Measurements from ENCODE around the gene RGL1.

The RGL1 gene

DNA sequence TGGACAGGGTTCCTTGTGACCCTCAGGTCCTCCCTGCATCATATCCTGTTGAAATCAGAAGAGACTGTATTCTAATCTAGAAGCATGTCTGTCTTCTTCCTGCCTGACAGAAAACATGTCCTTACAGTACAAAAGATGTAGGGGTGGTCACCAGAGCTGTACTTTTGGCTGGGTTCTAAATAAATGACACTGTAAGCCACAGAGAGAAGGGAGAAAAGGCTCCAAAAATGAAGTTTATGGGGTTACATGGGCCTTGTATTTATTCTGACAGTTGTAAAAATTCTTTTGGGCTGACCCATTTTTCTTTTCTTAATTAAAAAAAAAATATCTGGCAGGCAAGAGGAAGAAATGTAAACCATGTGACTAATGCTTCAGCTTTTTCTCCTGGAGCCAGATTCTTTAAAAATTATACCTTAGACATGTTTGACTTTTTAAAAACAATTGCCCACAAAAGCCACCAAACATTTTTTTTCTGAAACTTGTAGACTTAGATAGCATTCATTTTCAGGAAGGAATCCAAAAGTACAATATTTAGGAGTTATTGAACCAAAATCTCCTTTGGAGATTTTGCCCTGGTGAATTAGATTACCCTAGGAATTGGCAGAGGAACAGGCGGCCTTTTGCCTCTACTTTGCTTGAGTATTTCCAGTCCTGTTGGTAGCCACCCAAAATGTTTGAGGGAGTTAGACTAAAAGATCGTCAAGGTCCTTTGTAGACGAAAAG lies 17.1 kb downstream of the RGL1 start (continued):
- TF ChIP-seq ZNF274 (IDR thresholded peaks at IDR 0.05; ENCODE audit: low read length) (no peak), ZNF274 (tag by site-specific recombination; IDR thresholded peaks at IDR 0.05; ENCODE audit: borderline replicate concordance) (no peak), ZFP69B (tag by site-specific recombination; IDR thresholded peaks at IDR 0.05) (no peak), ZNF10 (tag by site-specific recombination; IDR thresholded peaks at IDR 0.05) (no peak)

GRCh38 chr1:183824291-183824690 lies 19.4 kb downstream of the RGL1 start:
- H3K4me3 ChIP-seq (ENCODE audit: low read depth, low read length): no peak overlapping the region
- no peak overlapping the region for H3K27ac ChIP-seq (ENCODE audit: extremely low read depth, low read depth, low read length)
- ChIA-PET POLR2A (no interaction called here), CTCF (interaction anchor here (1.2 kb wide), 1 partner anchor 139 kb away, joined by 3 read pairs; no protein-coding TSS in a partner anchor)
- no peaks in the 10 kb centered on the region for H3K36me3 ChIP-seq (ENCODE audit: control insufficient read depth in 2 of 2, insufficient read depth in 1 of 2, low read length in 2 of 2)
- no peaks in the 10 kb centered on the region for H3K4me1 ChIP-seq (ENCODE audit: control insufficient read depth, insufficient read depth, low read length)
- TF ChIP-seq ZFHX2 (tag by site-specific recombination; conservative IDR thresholded peaks at IDR 0.05): no peak
- H3K9me3 ChIP-seq (ENCODE audit: control insufficient read depth, insufficient read depth, low read depth, low read length): no peaks in the 10 kb centered on the region

- TF ChIP-seq ZNF132 (tag by site-specific recombination; IDR thresholded peaks at IDR 0.05; ENCODE audit: borderline replicate concordance): no peak
- no peak for TF ChIP-seq ZNF354C (tag by site-specific recombination; IDR thresholded peaks at IDR 0.05; ENCODE audit: borderline replicate concordance, low read depth)
- no peak for TF ChIP-seq ZNF239 (tag by site-specific recombination; IDR thresholded peaks at IDR 0.05)
- TF ChIP-seq ZNF530 (tag by site-specific recombination; IDR thresholded peaks at IDR 0.05; ENCODE audit: low read depth): no peak
- TF ChIP-seq ZNF488 (tag by site-specific recombination; IDR thresholded peaks at IDR 0.05): no peak
- TF ChIP-seq, protein P1, sequence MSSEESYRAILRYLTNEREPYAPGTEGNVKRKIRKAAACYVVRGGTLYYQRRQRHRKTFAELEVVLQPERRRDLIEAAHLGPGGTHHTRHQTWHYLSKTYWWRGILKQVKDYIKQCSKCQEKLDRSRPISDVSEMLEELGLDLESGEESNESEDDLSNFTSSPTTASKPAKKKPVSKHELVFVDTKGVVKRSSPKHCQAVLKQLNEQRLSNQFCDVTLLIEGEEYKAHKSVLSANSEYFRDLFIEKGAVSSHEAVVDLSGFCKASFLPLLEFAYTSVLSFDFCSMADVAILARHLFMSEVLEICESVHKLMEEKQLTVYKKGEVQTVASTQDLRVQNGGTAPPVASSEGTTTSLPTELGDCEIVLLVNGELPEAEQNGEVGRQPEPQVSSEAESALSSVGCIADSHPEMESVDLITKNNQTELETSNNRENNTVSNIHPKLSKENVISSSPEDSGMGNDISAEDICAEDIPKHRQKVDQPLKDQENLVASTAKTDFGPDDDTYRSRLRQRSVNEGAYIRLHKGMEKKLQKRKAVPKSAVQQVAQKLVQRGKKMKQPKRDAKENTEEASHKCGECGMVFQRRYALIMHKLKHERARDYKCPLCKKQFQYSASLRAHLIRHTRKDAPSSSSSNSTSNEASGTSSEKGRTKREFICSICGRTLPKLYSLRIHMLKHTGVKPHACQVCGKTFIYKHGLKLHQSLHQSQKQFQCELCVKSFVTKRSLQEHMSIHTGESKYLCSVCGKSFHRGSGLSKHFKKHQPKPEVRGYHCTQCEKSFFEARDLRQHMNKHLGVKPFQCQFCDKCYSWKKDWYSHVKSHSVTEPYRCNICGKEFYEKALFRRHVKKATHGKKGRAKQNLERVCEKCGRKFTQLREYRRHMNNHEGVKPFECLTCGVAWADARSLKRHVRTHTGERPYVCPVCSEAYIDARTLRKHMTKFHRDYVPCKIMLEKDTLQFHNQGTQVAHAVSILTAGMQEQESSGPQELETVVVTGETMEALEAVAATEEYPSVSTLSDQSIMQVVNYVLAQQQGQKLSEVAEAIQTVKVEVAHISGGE (tag by site-specific recombination; conservative IDR thresholded peaks at IDR 0.05; ENCODE audit: low read depth): no peak
- TF ChIP-seq, protein P2, sequence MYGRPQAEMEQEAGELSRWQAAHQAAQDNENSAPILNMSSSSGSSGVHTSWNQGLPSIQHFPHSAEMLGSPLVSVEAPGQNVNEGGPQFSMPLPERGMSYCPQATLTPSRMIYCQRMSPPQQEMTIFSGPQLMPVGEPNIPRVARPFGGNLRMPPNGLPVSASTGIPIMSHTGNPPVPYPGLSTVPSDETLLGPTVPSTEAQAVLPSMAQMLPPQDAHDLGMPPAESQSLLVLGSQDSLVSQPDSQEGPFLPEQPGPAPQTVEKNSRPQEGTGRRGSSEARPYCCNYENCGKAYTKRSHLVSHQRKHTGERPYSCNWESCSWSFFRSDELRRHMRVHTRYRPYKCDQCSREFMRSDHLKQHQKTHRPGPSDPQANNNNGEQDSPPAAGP (tag by site-specific recombination; IDR thresholded peaks at IDR 0.05): no peak
- no peak for TF ChIP-seq ZNF416 (tag by site-specific recombination; IDR thresholded peaks at IDR 0.05)
- no peak for TF ChIP-seq ZNF623 (tag by site-specific recombination; IDR thresholded peaks at IDR 0.05)
- no peak for TF ChIP-seq ZNF121 (tag by site-specific recombination; IDR thresholded peaks at IDR 0.05)
- TF ChIP-seq ZNF350 (tag by site-specific recombination; IDR thresholded peaks at IDR 0.05): no peak
- Histone ChIP-seq H3K36me3 (ENCODE audit: control insufficient read depth in 2 of 2, insufficient read depth in 1 of 2, low read length in 2 of 2) (no peaks in the 10 kb centered on the region), H3K4me3 (ENCODE audit: low read depth, low read length) (no peak overlapping the region), H3K4me1 (ENCODE audit: control insufficient read depth, insufficient read depth, low read length) (no peaks in the 10 kb centered on the region), H3K9me3 (ENCODE audit: control insufficient read depth, insufficient read depth, low read depth, low read length) (no peaks in the 10 kb centered on the region), H3K27ac (ENCODE audit: extremely low read depth, low read depth, low read length) (no peak overlapping the region)
- CTCF ChIA-PET: no interaction called here
- POLR2A ChIA-PET: no interaction called here
Measured at GRCh38 chr1:183827801-183828200, 22.9 kb downstream of the RGL1 start.
